GM12865 (cell line): ENCODE measurements around the gene TNRC6A.
"Not testable (repeated sequence)": the region's sequence is repeated elsewhere in the genome, so short reads cannot be mapped to it uniquely, and the experiment has no call there.

Experiments
- DNase-seq: peaks from one replicate; pipeline ENCODE4 v3.0.0; 2010; ENCODE audit warnings: low read depth
- H3K4me3 ChIP-seq: 2 replicates; pipeline ENCODE4 v1.5.1; 2011; ENCODE audit warnings: mild to moderate bottlenecking, low read depth, low read length, control low read depth
- CTCF ChIP-seq: IDR thresholded peaks from 2 replicates; pipeline ENCODE4 v1.5.1; 2011; ENCODE audit warnings: low read length, control low read depth, low read depth, inconsistent platforms; ENCODE audit not compliant: insufficient read depth; ENCODE audit errors: missing control alignments

TNRC6A gene

GRCh38 chr16:24838554-24839266 lies 109.3 kb downstream of the TNRC6A start:
- TF ChIP-seq CTCF = no peak
- no peak for DNase-seq
- no peak overlapping the region for H3K4me3 ChIP-seq

- no peak for DNase-seq
- H3K4me3 ChIP-seq = no peak overlapping the region
- no peak for TF ChIP-seq CTCF
Measured at GRCh38 chr16:24839347-24839972, 110.0 kb downstream of the TNRC6A start.

- TF ChIP-seq CTCF = no peak
- H3K4me3 ChIP-seq = no peak overlapping the region
- DNase-seq = no peak
Measured at GRCh38 chr16:24841291-24841690, 111.8 kb downstream of the TNRC6A start.

- no peak overlapping the region for H3K4me3 ChIP-seq
Measured at GRCh38 chr16:24844101-24845030, 114.9 kb downstream of the TNRC6A start.

GRCh38 chr16:24845031-24845365 lies 115.5 kb downstream of the TNRC6A start:
- DNase-seq, H3K4me3 ChIP-seq: not testable (repeated sequence)

More at GRCh38 chr16:24844101-24845030, 114.9 kb downstream of the TNRC6A start:
- no peak for TF ChIP-seq CTCF
- no peak for DNase-seq

- no peak for DNase-seq
- no peak for TF ChIP-seq CTCF
- no peak within 1 kb of the TSS for H3K4me3 ChIP-seq
Measured at GRCh38 chr16:24845726-24846547, 116.5 kb downstream of the TNRC6A start, which contains the start of gene SLC5A11. SLC5A11 (plus strand) TSS chr16:24845963; CDS start chr16:24858644, 12,681 bp downstream.
